GM23248 (cell line): Measurements from ENCODE around the gene UCP1. TPM values are rescaled to one million over a fixed set of nuclear protein-coding genes. Genes with fewer than 3 reads are reported as not detected.
"Not testable (repeated sequence)": the region's sequence is repeated elsewhere in the genome, so short reads cannot be mapped to it uniquely, and the experiment has no call there.

ENCODE experiments used
- DNase-seq: peaks from one replicate; pipeline ENCODE4 v3.0.0-alpha.2; 2015
- H2AFZ ChIP-seq: fragments of 200-600 bp; sonication (generic); 2 replicates; pipeline ENCODE4 v1.6.1; 2016; ENCODE audit warnings: antibody characterized with exemption
- H3F3A ChIP-seq: fragments of 200-600 bp; sonication (generic); 2 replicates; pipeline ENCODE4 v1.6.1; 2016; ENCODE audit warnings: mild to moderate bottlenecking, antibody characterized with exemption, mixed run types; ENCODE audit not compliant: insufficient read depth
- H3K27ac ChIP-seq: fragments of 200-600 bp; sonication (generic); 2 replicates; pipeline ENCODE4 v1.5.1; 2016; ENCODE audit warnings: mild to moderate bottlenecking
- H3K27me3 ChIP-seq: fragments of 200-600 bp; sonication (generic); replicated peaks from 2 replicates; pipeline ENCODE4 v1.6.1; 2016; ENCODE audit warnings: mild to moderate bottlenecking; ENCODE audit not compliant: insufficient read depth
- H3K36me3 ChIP-seq: fragments of 200-600 bp; sonication (generic); 2 replicates; pipeline ENCODE4 v1.6.1; 2016; ENCODE audit warnings: low read depth, mild to moderate bottlenecking
- H3K4me1 ChIP-seq: fragments of 200-600 bp; sonication (generic); 2 replicates; pipeline ENCODE4 v1.6.1; 2016; ENCODE audit warnings: mild to moderate bottlenecking; ENCODE audit not compliant: insufficient read depth
- H3K4me2 ChIP-seq: fragments of 200-600 bp; sonication (generic); one replicate; pipeline ENCODE4 v1.6.1; 2016; ENCODE audit warnings: mild to moderate bottlenecking; ENCODE audit not compliant: unreplicated experiment
- H3K4me3 ChIP-seq: fragments of 200-600 bp; sonication (generic); 2 replicates; pipeline ENCODE4 v1.5.1; 2016; ENCODE audit warnings: mild to moderate bottlenecking
- H3K79me2 ChIP-seq: fragments of 200-600 bp; sonication (generic); 2 replicates; pipeline ENCODE4 v1.6.1; 2016; ENCODE audit warnings: mild to moderate bottlenecking; ENCODE audit not compliant: insufficient read depth
- H3K9ac ChIP-seq: fragments of 200-600 bp; sonication (generic); 2 replicates; pipeline ENCODE4 v1.6.1; 2016; ENCODE audit warnings: mild to moderate bottlenecking
- H3K9me2 ChIP-seq: fragments of 200-600 bp; sonication (generic); 2 replicates; pipeline ENCODE4 v1.6.1; 2016; ENCODE audit warnings: mixed run types, mild to moderate bottlenecking, moderate library complexity; ENCODE audit not compliant: insufficient read depth
- H3K9me3 ChIP-seq: fragments of 200-600 bp; sonication (generic); one replicate; pipeline ENCODE4 v1.6.1; 2017; ENCODE audit warnings: low read depth
- H4K20me1 ChIP-seq: fragments of 200-600 bp; sonication (generic); 2 replicates; pipeline ENCODE4 v1.6.0; 2016; ENCODE audit not compliant: insufficient read depth
- EZH2 ChIP-seq: fragments of 200-600 bp; sonication (generic); IDR thresholded peaks from 2 replicates; pipeline ENCODE4 v1.6.1; 2018; ENCODE audit warnings: antibody characterized with exemption, mild to moderate bottlenecking; ENCODE audit not compliant: insufficient read depth, poor library complexity, severe bottlenecking
- EZH2phosphoT487 ChIP-seq: fragments of 200-600 bp; sonication (generic); IDR thresholded peaks from 2 replicates; pipeline ENCODE4 v1.6.1; 2018; ENCODE audit warnings: antibody characterized with exemption, moderate library complexity, mild to moderate bottlenecking, low read depth; ENCODE audit not compliant: insufficient read depth
- WGBS, 2 experiments: methylation state at CpG; one replicate each; pipeline ENCODE4 v1.1.6; 2015 to 2017; ENCODE audit warnings: low lambda C conversion rate in 2 of 2, low coverage in 1 of 2; ENCODE audit errors: missing lambda C conversion rate in 2 of 2; 5-methylcytosine and 5-hydroxymethylcytosine counted together
- in situ Hi-C: fragments of 300-500 bp; cut with MboI; formaldehyde crosslinking; loops from 2 replicates; pipeline ENCODE4 v1.15.0; 2020
- polyA plus RNA-seq: library from polyadenylated mRNA; unstranded; fragments of >200 nt; fragmentation: Nextera tagmentation; extraction: Ambion mirVana; gene quantifications from 2 replicates; pipeline ENCODE4 v1.2.1, GENCODE V29; 2016
- total RNA-seq: library from RNA; depleted of rRNA; stranded (reverse); fragments of >200 nt; shearing (Covaris generic); gene quantifications from 2 replicates; pipeline ENCODE4 v1.2.3, GENCODE V29; 2014

The UCP1 gene
- total and polyA plus RNA-seq, 2 experiments from 2014 or later = not detected

- H3K4me3 ChIP-seq = no peak overlapping the region
- H3K79me2 ChIP-seq = peaks cover 28% of the 10 kb centered on the region
- H2AFZ ChIP-seq = no peak overlapping the region
- in situ Hi-C loops = no loop called here
- no peaks in the 10 kb centered on the region for H3K27me3 ChIP-seq
- no peaks in the 10 kb centered on the region for H3K9me2 ChIP-seq
- DNase-seq = no peak
- no peaks in the 10 kb centered on the region for H3K9me3 ChIP-seq
- no peaks in the 10 kb centered on the region for H4K20me1 ChIP-seq
- no peaks in the 10 kb centered on the region for H3F3A ChIP-seq
- WGBS, 2 experiments = 90 to 95% methylated on average over 1 of the region's 1 CpG
- no peak overlapping the region for H3K27ac ChIP-seq
- TF ChIP-seq EZH2 = no peak
- TF ChIP-seq EZH2phosphoT487 = no peak
- peaks cover 7% of the 10 kb centered on the region; the same call in 1 of the 2 replicates for H3K36me3 ChIP-seq
- H3K4me2 ChIP-seq = no peak overlapping the region
- H3K9ac ChIP-seq = no peak overlapping the region
- peaks cover 8% of the 10 kb centered on the region for H3K4me1 ChIP-seq
Measured at GRCh38 chr4:140529434-140529833, 39.3 kb downstream of the UCP1 start.

GRCh38 chr4:140523857-140524742 is 44.7 kb downstream of the UCP1 start, which contains the start of gene ELMOD2:
Gene ELMOD2 (plus strand): TSS chr4:140524168. CDS start chr4:140525429, 1,261 bp downstream.
- peaks cover 4% of the 10 kb centered on the region; the same call in 1 of the 2 replicates for H3F3A ChIP-seq

GRCh38 chr4:140523370-140523856 is 45.3 kb downstream of the UCP1 start:
- in situ Hi-C loops = no loop called here
- no peaks in the 10 kb centered on the region for H4K20me1 ChIP-seq
- peaks cover 7% of the 10 kb centered on the region; the same call in 1 of the 2 replicates for H3K36me3 ChIP-seq
- 4 to 5% methylated on average over 8 of the region's 8 CpGs for WGBS, 2 experiments
- H3K27me3 ChIP-seq = no peaks in the 10 kb centered on the region
- H3K79me2 ChIP-seq = peaks cover 28% of the 10 kb centered on the region
- peak overlapping the region; percentile 97 for H2AFZ ChIP-seq
- H3K9me2 ChIP-seq = no peaks in the 10 kb centered on the region
- TF ChIP-seq EZH2phosphoT487 (no peak), EZH2 (no peak)
- no peaks in the 10 kb centered on the region for H3K4me1 ChIP-seq
- H3K4me2 ChIP-seq = peak overlapping the region; percentile 90
- DNase-seq = no peak
- H3K9me3 ChIP-seq = no peaks in the 10 kb centered on the region
- H3K27ac ChIP-seq = peak overlapping the region; percentile 23
- peaks cover 4% of the 10 kb centered on the region; the same call in 1 of the 2 replicates for H3F3A ChIP-seq
- H3K9ac ChIP-seq = peak overlapping the region; percentile 58
- H3K4me3 ChIP-seq = peak overlapping the region; percentile 80

More at GRCh38 chr4:140523857-140524742, 44.7 kb downstream of the UCP1 start, which contains the start of gene ELMOD2:
- Histone ChIP-seq H3K4me3 (peak within 1 kb of the TSS; percentile 80), H3K27ac (peak within 1 kb of the TSS; percentile 64), H3K9ac (peak within 1 kb of the TSS; percentile 84), H3K9me2 (no peaks in the 10 kb centered on the region), H3K4me2 (peak within 1 kb of the TSS; percentile 90), H3K9me3 (no peaks in the 10 kb centered on the region), H2AFZ (peak within 1 kb of the TSS; percentile 97), H3K36me3 (peaks cover 7% of the 10 kb centered on the region; the same call in 1 of the 2 replicates), H3K79me2 (peaks cover 28% of the 10 kb centered on the region), H3K4me1 (no peaks in the 10 kb centered on the region), H3K27me3 (no peaks in the 10 kb centered on the region), H4K20me1 (no peaks in the 10 kb centered on the region)
- DNase-seq = peak; percentile 100
- WGBS, 2 experiments = 1 to 2% methylated on average over 71 to 72 of the region's 77 CpGs
- in situ Hi-C loops = no loop called here
- TF ChIP-seq EZH2 (no peak), EZH2phosphoT487 (no peak)

- H3K4me2 ChIP-seq = no peak overlapping the region
- in situ Hi-C loops = no loop called here
- no peaks in the 10 kb centered on the region for H3K9me2 ChIP-seq
- no peaks in the 10 kb centered on the region for H3K79me2 ChIP-seq
- H3K9ac ChIP-seq = no peak overlapping the region
- no peak for TF ChIP-seq EZH2phosphoT487
- H3K4me1 ChIP-seq = no peaks in the 10 kb centered on the region
- no peaks in the 10 kb centered on the region for H3K36me3 ChIP-seq
- no peaks in the 10 kb centered on the region for H3F3A ChIP-seq
- no peak overlapping the region for H3K4me3 ChIP-seq
- H3K27me3 ChIP-seq = peaks cover 6% of the 10 kb centered on the region
- no peaks in the 10 kb centered on the region for H3K9me3 ChIP-seq
- 0% methylated on average over 1 of the region's 1 CpG for WGBS, 2 experiments
- no peak overlapping the region for H2AFZ ChIP-seq
- no peak overlapping the region for H3K27ac ChIP-seq
- no peaks in the 10 kb centered on the region for H4K20me1 ChIP-seq
- DNase-seq = no peak
Measured at GRCh38 chr4:140515423-140515822, 53.3 kb downstream of the UCP1 start.

GRCh38 chr4:140513765-140514164 is 55.0 kb downstream of the UCP1 start:
- H3K4me3 ChIP-seq, H3K79me2 ChIP-seq, in situ Hi-C loops, DNase-seq, H3K9me3 ChIP-seq, H2AFZ ChIP-seq, H3K4me1 ChIP-seq, H3K36me3 ChIP-seq, H3K9me2 ChIP-seq, H4K20me1 ChIP-seq, H3K27ac ChIP-seq, H3K4me2 ChIP-seq, H3K9ac ChIP-seq, H3F3A ChIP-seq: not testable (repeated sequence)
- peaks cover 14% of the 10 kb centered on the region for H3K27me3 ChIP-seq
- 52 to 62% methylated on average over 5 of the region's 5 CpGs for WGBS, 2 experiments
